Stimulated activated CD4-positive, alpha-beta T cell treated with anti-CD3 and anti-CD28 coated beads, Interleukin-15, amount 100 ng/mL, for 48 hours (primary cell): ENCODE measurements around the gene LFNG.

Source experiments
- DNase-seq, 2 donors: peaks; one replicate each; pipeline ENCODE4 v3.0.0-alpha.2; 2020; ENCODE audit warnings: low read depth in 2 of 2

Gene LFNG

DNA sequence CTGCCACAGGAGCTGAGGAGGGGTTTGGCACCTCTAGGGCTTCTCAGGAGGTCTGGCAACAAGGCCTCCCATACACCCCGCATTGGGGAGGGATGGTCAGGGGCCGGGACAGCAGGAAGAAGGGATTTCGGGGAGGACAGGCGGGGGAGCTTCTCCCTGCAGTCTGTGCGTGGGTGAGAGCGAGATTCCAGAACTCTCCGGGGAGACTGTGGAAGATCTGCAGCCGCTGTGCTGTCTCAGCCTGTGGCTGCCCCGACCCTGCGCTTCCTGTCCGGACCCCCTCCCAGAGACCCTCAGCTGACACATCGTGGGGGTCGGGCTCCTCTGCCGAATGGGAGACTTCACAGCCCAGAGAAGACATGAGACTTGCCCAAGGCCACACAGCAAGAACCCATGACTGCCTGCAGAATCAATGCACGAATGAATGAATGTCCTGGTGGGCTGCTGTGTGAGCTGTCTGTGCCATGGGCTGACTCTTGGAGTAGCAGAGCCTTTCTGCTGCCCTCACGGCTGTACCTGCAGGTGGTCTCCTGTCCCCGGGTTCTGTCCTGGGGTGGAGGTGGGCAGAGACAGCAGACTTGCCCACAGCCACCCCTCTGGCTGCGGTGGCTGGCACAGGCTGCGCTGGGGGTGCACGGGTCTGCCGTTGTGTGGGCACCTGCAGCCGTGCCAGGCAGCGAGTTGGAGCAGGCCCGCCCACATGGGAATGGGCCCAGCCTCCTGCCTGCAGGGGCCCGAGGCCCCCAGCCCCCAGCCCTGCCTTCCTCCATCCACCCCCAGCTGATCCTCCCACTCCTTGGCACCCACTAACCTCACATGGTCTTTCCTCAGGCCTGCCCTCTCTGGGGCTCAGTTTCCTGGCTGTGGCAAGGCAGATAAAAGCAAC, 16.3 kb upstream of the LFNG start:
- no peak for DNase-seq

DNA sequence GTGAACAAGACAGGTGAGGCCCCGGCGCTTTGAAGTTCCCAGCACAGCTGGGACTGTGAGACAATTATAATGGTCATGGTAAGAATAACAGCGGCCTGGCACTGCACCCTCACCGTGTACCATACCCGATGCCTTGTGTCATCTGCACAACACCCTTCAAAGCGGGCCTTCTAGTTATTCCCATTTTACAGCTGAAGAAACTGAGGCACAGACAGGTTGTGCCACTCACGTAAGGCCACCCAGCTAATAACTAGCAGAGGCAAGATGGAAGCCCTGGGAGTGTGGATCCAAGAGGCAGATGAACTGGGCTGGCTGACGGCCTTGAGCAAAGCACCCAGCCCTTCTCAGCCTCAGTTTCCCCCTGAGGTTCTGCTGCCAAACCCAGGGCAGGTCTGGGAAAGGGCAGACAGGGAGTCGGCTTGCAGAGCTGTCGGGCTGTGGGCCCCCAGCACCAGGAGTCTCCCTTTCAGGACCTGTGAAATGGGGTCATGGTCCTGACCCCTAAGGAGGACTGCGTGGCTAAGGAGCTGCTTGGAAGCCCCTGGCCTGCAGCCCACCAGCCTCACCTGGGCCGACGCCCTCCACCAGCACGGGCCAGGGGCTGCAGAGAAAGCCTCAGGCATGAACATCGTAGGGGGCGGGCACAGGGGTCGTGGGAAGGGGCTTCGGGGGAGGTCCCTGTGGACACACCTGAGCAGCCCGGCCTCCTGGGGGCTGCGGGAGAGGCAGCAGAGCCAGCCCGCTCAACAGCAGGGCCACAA, 15.3 kb upstream of the LFNG start:
- no peak for DNase-seq

DNA sequence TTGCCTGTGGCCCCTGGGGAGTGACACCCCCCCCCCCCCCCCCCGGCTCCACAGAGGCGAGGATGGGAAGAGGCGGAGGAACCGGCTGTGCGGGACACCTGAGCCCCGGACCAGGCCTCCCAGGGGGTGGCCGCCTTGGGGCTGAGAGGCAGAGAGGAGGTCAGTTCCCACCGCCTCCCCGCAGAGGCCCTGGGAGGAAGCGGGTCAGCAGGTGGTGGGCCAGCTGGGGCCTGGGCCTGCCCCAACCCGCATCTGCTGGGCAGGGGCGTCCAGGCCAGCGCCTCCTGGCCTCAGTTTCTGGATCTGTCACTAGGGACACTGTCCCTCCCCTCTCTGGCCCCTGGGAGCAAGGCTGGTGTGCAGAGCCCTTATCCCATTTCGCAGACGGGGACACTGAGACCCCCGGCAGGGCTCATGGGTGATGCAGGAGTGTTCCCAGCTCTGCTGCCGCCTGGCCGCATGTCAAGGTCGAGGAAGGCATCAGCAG, 14.6 kb upstream of the LFNG start:
- DNase-seq = no peak

DNA sequence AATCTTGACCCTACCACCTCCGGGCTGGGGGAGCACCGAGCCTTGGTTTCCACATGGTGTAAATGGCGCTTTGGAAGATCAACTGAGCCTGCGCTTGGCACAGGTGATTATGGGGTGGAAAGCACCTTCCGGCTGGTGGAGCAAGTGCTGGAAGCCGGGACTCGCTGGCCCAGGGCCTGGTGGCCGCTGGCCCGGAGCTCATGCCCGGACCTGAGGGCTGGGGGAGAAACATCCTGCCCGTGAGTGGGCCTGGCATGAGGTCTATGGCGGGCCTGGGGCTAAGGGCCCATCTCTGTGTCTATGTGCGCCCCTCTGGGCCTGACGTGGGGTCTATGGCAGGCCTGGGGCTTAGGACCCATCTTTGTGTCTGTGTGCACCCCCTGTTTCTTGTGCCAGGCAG, 14.2 kb upstream of the LFNG start:
- DNase-seq = no peak

DNA sequence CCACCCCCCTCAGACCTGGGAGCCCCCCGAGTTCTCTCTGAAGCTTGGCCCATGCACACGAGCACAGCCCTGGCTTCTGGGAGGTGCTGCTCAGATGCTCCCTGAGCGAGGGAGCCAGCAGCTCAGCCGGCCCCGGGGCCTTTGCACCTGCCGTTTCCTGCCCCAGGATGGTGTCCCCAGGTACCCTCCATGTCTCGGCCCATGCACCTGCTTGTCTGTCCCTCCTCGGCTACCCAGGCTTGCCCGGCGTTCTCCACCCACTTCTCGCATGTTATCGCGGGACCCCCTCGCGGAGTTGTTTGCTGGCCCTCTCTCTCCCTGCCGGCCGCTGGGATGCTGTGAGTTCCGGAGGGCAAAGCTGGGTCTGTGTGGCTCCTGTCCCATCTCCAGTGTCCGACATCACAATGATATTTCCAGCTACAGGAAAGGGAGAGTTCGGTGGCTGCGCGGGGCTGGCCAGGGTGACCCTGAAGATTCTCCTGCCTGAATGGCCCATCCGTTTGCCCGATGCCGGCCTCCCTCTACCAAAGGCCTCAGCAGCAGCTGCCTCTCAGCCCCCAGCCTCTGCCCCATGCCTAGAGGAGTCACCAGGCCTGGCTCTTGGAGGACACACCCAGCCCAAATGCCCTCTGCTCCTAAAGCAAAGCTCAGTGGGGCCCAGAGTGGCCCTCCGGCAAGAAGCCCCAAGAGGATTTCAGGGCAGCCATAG, 12.2 kb upstream of the LFNG start:
- no peak for DNase-seq

DNA sequence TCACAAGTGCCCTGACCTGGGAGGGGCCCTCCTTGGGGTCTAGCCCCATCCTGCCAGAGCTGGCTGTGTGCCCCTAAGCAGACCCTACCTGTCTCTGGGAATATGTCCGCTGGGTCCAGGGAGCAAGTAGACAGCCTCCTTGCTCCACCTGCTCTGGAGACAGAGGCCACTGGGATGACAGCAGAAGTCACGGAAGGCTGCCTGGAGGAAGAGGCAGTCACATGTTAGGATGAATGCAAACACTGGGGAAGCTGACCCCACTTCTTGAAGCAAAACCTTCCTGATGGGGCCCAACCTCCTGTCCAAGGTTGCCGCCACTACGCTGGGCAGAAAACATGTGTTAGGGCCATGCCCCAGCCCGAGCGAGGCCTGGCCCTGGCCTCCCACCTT, 11.7 kb upstream of the LFNG start:
- DNase-seq = no peak

DNA sequence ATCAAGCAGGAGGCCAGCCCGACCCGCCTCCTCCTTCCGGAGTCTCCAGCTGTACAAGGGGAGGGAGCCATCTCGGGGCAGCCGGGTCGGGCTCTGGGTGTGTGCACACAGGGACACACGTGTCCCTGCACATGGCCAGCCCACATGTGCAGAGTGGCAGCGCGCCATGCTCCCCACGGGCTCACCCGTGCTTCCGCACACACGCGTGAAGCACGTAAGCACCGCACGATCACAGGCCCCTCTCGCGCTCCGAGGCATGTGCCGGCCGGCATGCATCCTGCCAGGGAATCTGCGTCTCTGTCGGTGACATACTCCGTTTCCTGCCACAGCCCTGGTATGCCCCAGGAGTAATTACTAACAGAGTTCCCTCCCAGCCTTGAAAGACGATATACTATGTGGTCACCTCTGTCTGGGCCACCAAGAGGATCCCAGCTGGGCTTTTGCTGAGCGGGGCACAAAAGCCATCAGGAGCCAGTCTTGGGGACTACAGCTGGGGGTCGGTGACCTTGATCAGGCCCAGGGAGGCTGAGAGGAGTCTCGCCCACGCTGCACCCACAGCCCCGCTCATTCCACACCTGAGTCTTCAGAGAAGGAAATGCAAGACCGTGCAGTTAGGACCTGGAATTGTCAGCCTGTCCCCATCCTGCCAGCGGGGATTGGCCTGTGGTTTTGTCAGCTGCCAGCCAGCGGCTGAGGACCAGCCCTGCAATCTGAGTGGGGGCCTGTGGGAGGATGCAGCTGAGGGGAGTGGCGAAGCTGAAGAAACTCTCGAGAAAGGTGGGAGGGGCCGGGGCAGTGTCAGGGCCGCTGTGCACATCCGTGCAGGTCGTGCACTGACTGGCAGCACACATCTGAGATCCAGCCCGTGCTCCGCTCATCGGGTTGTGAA, 11.0 kb upstream of the LFNG start:
- DNase-seq = peak in 1 of 2 donors; percentile 68

DNA sequence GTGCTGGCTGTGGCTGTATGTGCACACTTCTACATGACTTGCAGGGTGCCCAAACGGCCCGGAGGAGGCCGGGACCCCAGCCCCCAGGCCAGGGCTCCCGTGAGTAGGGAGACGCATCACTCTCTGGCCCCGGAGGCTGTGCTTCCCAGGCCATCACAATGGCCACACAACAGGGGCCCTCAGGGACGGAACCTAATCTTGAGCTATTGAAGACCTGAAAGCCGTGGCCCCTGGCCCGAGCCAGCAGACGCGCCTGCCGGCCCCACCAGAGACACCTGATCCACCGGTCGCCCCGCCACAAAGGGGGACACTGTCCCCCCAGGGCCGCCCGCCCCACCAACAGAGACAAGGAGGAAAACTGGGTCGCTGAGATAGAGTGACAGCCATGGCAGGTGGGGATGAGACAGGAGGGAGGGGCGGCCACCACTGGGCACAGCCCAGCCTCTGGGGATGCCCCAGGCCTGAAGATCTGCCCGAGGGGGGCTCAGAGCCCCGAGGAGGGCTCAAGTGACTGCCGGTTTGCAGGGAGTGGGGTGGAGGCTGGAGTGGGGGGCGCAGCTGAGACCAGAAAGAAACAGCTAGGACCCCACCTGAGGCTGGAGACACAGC, 10.2 kb upstream of the LFNG start:
- no peak for DNase-seq

DNA sequence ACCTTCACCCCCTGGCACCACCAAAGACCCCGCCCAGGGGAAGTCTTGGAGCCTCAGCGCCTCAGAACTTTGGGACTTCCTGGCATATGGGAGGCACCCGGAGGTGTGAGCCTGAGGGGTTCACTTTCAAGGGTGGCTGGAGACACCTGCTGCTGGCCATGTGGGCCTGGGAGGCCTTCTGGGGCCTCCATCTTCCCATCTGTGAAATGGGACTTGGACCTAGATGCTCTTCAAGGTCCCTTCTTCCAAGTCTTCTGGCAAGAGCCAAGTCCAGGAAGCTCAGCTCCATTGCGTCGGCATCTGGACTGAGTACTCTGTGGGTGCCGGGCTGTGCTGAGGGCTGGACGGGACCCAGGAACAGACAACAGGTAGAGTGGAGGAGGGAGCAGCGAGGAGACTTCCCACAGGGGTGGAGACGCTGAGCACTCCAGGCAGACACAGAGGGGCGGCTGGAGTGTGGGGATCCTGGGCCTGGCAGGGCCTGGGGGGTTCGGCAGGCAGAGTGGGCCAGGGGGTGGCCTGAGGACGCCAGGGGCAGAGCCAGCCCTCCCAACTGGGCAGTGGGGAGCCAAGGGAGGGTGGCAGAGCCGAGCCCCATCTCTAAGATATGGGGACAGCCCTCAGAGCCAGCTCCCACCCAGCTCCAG, 9.3 kb upstream of the LFNG start:
- no peak for DNase-seq

DNA sequence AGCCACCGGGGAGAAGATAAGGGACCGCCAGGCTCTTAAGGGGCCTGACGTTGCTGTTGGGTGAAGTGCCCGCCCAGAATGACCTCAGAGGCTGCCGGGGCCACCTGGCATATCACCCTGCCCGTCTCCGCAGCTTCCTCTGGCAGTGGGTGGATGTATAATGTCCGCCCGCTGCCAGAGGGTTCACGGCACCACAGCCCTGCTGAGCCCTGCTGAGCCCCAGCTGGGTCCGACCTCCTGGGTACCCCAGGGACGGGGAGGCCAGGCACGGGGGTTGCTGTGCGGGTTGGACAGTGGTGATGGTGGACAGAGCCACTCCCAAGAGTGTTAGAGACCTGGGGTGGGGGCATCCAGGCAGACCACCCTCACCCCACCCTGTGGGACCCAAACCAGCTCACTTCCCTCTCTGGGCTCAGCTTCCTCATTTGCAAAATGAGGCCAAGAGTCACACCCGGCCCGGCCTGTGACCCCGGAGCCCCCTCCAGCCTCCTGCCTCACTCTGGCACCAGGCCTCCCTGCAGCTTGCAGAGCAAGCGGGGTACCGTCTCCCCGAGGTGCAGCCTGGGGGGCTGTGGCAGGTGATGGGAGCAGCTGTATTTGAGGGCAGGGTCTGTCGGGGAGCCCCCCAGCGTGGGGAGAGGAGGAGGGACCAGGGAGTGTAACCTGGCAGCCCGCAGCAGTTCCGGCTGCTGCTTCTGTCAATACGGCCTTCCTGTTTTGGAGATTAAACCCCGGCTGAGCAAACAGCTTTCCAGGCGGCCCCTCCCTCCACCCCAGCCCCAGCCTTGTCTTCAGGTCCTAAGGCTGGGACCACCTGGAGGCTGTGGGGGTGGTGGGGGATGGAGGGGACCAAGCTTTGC, 8.4 kb upstream of the LFNG start:
- peak in 1 of 2 donors; percentile 50 for DNase-seq

DNA sequence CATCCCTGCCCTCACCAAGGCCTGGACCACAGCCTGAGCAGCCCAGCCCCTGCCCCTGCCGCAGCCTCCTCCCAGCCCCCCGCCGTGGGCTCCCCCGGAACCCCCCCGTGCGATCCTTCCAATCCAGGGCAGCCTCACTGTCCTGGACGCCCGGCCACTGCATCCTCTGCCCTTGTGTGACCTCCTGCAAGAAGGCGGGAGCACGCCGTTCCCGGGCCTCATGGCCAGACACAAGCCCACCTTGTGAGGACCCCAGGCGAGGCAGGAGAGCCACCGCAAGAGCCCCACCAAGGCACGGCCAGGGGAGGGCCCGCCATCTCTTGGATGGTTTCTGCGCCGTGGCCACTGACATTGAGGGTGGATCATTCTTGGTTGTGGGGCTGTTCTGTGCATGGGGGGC, 7.8 kb upstream of the LFNG start:
- DNase-seq = no peak

DNA sequence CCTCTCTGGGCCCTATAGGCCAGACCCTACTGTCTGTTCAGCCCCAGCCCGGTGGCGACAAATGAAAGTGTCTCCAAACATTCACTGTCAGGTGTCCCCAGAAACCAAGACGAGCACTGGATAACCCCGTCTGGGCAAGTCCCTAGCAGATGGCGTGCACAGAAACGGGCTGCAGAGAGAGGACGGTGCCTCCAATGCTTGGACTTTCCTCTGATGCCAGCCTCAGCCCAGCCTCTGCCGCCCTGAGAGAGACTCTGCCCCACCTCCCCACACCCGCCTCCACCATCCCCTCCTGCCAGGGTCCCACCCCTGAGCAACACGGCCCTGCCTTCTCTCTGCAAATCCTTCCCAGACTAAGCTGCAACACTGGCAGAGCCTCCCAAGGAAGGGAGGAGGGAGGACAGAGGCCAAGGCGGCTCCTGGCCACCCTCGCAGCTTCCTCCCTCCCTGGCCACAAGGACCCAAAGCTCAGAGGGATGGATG, 7.4 kb upstream of the LFNG start:
- DNase-seq = no peak

DNA sequence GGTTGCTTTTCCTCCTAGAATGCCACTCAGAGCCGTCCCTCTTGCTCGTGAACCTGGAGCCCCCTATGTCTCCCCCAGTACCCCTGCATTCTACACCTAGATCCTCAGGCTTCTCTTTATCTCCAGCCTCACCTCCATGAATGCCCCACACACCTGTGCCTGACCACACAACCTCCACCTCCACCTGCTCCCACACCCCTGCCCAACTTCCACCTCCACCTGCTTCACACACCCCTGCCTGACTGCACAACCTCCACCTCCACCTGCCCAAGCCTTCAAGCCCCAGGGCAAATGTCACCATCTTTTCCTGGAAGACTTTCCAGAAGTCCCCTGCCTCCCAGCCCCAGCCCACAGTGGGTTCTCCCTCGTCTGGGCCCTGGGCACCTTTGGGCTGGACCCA, 6.9 kb upstream of the LFNG start:
- DNase-seq = no peak

DNA sequence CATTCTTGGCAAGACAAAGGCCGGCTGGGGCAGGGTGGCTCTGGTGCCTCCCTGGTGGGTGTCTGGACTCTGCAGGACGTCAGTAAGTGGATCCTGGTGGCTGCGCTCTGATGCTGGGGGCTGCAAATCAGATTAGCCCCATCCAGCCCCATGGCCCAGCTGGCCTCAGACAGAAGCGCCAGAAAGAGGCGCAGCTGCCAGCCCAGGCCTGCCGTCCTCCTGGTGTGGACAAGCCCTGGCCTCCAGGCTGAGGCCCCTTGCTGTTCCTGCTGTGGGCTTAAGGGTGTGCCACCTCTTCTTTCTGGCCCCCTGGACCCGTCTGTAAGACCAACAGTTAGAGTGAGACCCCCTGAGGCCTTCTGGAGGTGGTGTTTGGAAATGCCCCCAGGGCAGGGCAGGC, 5.9 kb upstream of the LFNG start:
- no peak for DNase-seq

DNA sequence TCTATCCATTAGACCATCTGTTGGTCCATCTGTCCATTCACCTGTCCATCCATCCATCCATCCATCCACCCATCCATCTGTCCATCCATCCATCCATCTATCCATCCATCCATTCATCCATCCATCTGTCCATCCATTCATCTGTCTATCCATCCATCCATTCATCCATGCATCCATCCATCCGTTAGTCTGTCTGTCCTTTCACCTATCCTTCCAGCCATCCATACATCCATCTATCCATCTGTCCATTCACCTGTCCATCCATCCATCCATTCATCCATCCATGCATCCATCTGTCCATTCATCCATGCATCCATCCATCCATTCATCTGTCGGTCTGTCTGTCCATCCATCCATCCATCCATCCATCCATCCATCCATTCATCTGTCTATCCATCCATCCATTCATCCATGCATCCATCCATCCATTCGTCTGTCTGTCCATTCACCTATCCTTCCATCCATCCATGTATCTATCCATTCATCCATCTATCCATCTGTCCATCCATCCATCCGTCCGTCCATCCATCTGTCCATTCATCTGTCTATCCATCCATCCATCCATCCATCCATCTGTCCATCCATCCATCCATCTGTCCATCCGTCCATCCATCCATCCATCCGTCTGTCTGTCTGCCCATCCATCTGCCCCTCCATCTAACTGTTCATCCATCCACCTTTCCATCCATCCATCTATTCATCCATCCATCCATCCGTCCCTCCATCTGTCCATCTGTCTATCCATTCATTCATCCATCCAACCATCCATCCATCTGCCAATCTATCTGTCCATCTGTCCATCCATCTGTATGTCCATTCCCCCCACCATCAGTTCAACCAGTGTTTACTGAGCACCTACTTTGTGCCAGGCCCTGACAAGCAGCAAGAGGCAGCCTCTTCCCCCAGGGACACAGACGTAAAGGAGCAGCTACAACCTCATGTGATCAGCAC, 4.8 kb upstream of the LFNG start:
- no peak for DNase-seq

DNA sequence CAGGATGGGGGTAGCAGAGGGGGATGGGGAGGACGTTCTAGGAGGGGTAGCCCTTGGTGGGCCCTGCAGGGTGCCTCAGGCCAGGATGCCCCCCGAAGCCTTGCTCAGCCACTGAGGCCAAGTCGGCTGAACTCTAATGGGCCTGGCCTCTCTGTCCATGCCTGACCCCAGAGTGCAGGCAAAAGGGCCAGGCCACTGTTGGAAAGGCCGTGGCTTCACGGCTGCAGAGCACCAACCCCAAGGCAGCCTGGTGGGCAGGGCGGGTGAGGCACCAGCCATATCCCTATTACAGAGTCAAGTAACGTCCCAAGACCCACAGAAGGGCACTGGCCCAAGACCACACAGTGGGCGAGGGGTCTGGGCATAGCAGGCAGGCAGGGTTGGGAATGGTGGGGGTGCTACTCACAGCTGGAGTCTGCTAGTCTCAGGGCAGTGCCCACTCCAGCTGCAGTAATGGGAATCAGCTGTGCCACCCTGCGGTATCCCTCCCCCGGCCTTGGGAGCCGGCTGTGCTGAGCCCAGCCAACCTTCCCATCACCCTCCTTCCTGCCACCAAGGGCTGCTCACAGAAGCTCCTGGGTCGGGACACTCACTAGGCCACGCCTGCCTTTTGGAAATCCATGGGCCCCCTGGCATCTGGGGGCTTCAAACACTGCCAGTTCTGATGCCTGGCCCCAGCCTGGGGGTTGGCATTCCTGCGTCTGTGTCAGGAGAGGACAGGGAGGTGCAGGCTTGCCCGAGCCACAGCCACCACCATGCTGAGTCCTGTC, 4.0 kb upstream of the LFNG start:
- DNase-seq = no peak

DNA sequence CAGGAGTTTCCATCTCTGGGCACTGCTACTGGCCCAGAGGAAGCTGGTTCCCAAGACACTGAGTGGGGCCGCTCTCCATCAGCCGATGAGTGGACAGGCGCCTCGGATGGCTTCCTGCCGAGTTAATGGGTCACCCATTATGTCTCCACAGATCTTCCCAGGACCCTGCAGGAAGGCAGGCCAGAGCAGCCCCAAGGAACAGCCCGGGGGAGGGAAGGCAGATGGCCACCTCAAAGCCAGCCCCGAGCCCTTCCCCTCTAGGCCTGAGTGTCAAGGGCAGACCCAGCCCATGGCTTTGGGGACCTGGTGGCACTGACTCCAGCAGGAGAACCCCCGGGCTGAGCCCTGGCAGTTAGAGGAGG, 3.4 kb upstream of the LFNG start:
- DNase-seq = no peak
